ENCODE measurements around the gene CTDSPL.

The CTDSPL gene

GRCh38 chr3:37891227-37891626, 29.5 kb downstream of the CTDSPL start:
- DNase-seq (ENCODE audit: low read depth in 2 of 2): no peak

- DNase-seq (ENCODE audit: low read depth in 2 of 2): no peak
Measured at GRCh38 chr3:37892927-37893600, 31.4 kb downstream of the CTDSPL start.

- no peak for DNase-seq (ENCODE audit: low read depth in 2 of 2)
Measured at GRCh38 chr3:37896827-37897226, 35.1 kb downstream of the CTDSPL start.

GRCh38 chr3:37897763-37898162, 36.1 kb downstream of the CTDSPL start:
- no peak for DNase-seq (ENCODE audit: low read depth in 2 of 2)

GRCh38 chr3:37898424-37898823, 36.7 kb downstream of the CTDSPL start:
- DNase-seq (ENCODE audit: low read depth in 2 of 2): no peak

DNA sequence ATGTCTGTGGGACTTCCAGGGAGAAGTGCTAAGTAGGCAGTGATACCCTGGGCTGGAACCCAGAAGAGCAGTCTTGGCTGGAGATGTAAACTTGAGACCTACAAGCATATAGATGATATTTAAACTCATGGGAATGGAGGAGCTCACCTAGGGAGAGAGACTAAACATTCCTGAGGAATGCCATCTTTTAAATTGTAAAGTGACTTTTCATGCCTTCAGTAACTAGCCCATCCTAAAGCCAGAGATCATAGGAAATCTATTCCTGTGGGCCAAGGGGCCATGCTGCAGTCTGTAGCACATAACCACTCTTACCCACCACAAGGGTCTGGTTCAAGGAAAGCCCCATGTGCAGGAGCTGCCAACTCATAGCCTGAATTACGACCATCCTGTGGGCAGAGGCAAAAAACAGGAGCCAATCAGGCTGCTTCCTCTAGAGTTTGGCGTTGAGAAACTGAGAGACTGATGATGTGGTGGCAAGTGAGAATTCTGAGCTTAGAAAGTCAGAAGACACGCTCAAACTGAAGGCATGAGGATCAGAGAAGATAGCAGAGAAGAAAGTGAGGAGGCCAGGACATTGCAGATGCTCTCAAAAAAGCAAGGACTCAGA, 37.5 kb downstream of the CTDSPL start:
- DNase-seq (ENCODE audit: low read depth in 2 of 2): no peak

GRCh38 chr3:37899711-37900306, 38.1 kb downstream of the CTDSPL start:
- DNase-seq (ENCODE audit: low read depth in 2 of 2): no peak

GRCh38 chr3:37901721-37902120, 40.0 kb downstream of the CTDSPL start:
- DNase-seq (ENCODE audit: low read depth in 2 of 2): no peak

- no peak for DNase-seq (ENCODE audit: low read depth in 2 of 2)
Measured at GRCh38 chr3:37902674-37903073, 41.0 kb downstream of the CTDSPL start.

DNA sequence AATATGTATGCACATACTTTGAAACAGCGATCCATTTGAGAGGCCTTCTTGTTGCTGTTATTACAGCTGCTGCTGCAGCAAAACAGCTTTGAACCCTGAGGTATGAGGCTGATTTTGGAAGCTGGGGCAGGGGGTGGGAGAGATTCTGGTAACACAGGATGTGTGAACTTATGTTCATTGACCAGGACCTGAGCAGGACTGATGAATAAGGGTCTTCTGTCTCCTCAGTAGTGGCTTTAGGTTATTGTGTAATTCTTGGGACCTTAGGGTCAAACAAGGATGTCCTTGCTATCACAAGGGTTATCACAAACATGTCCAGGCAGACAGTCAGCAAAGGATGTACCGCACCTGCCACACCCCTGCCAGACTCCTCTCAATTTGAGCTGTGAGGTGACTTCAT, 41.6 kb downstream of the CTDSPL start:
- no peak for DNase-seq (ENCODE audit: low read depth in 2 of 2)

DNA sequence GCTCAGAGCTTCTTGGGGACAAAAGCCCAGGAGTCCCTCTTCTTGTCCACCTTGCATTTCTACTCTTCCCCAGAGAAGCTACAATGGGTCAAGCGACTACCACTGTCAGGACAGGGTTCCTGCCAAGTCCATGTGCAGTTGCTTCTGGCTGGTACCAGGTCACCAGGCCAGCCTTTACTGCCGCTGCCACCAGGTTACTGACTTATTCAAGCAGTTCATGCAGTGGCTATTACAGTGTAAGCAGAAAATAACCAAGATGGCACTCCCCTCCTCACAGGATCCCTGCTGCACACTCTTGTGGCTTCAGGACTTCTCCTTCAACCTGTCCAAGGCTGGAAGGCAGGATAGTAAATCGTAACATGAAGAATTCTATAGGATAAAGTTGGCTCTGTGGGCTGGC, 42.1 kb downstream of the CTDSPL start:
- DNase-seq (ENCODE audit: low read depth in 2 of 2): no peak

DNA sequence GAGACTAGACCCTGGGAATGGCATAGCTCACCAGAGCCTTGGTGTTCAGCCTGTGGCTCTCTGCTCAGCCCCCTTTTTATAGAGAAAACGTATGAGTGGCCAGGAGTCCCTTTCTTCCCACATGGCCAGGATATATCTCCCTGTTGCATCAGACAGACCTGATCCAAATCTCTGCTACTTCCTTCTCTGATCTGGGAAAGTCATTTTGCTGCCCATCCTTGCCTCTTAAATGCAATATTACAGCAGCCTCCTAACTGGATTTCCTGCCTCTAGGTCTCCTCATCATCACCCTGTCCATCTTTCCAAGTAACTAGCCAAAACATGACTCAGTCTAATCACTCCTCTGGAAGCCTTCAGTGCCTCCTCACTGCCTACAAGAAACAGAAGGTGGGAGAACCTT, 42.9 kb downstream of the CTDSPL start:
- no peak for DNase-seq (ENCODE audit: low read depth in 2 of 2)

DNA sequence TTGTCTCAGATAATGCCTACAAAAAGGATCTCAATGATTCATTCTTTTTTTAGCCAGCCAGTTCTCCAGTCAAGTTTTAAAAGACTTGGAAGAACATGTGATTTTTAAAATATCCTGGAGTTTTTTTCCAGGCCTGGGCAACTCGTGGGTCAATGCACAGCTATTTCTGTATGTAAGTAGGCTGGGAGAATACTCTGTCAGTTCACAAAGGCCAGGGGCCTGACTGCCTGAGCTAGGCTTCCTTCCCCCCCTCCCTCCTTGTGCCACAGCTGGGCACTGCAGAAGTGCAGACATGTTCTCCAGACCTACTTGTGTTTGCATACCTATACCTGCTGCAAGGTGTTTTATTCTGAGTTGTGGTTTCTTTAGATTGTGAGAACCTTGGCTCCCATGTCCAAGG, 43.7 kb downstream of the CTDSPL start:
- DNase-seq (ENCODE audit: low read depth in 2 of 2): no peak

- no peak for DNase-seq (ENCODE audit: low read depth in 2 of 2)
Measured at GRCh38 chr3:37905987-37906674, 44.5 kb downstream of the CTDSPL start.

DNA sequence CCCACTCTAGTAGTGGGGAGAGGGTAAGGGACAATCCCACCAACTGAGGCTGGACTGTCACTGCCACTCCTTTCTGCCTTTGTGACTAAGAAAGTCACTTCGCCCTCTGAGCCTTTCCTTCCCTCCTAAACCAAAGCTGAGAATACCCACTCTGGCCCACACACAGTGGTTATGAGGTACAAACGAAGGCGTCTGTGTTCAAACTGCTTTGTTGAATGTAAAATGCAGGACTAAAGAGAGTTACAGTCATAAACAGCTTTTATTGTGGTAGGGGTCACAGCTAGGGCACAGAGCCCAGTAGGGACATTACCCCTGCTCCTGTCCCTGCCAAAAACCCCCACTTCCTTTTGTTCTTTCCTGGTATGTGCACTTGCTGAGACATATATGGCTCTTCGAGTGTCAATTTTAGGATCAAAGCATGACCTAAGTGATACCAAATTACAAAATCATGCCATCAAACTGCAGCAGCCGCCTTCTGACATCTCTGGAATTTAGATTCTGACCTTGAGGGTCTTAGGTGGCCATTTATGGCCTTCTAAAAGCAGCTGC, 45.1 kb downstream of the CTDSPL start:
- DNase-seq (ENCODE audit: low read depth in 2 of 2): no peak

GRCh38 chr3:37907371-37907770, 45.7 kb downstream of the CTDSPL start:
- no peak for DNase-seq (ENCODE audit: low read depth in 2 of 2)

- no peak for DNase-seq (ENCODE audit: low read depth in 2 of 2)
Measured at GRCh38 chr3:37907906-37908305, 46.2 kb downstream of the CTDSPL start.

DNA sequence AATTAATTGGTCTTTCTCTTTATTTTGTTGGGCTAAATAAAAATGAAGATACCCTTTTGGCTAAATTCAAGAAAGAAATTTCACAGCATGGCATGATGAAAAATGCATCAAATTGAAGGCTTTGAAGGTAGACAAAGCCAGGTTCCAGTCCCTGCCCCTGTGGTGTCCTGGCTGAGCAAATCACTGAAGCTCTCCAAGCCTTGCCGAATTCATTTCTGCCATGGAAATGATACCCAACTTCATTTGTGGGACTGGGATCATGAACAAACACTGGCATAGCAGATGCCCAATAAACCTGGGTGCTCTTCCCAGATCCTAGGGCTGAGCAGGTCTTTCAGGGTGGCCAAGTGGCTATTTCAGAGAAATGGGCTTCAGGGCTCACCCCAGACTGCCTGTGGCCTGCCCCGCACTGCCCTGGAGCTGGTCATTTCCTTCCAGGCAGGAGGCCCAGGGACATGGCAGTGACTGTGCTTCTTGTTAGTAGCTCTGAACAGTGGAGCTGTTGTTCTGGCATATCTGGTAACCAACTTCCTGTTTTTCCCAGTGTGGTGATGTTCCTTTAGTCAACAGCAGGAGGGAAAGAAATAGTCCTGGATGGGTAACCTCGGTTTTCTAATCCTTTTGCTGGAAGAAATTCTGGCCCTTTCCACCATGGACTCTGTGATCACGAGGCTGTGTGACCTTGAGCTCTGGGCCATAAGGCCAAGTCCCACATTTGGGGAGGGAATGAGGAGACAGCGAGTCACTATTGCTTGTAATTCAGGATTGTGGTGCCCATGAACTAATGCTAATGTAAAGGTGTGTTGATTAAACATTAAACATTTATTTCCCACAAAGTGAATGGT, 47.6 kb downstream of the CTDSPL start:
- no peak for DNase-seq (ENCODE audit: low read depth in 2 of 2)

DNA sequence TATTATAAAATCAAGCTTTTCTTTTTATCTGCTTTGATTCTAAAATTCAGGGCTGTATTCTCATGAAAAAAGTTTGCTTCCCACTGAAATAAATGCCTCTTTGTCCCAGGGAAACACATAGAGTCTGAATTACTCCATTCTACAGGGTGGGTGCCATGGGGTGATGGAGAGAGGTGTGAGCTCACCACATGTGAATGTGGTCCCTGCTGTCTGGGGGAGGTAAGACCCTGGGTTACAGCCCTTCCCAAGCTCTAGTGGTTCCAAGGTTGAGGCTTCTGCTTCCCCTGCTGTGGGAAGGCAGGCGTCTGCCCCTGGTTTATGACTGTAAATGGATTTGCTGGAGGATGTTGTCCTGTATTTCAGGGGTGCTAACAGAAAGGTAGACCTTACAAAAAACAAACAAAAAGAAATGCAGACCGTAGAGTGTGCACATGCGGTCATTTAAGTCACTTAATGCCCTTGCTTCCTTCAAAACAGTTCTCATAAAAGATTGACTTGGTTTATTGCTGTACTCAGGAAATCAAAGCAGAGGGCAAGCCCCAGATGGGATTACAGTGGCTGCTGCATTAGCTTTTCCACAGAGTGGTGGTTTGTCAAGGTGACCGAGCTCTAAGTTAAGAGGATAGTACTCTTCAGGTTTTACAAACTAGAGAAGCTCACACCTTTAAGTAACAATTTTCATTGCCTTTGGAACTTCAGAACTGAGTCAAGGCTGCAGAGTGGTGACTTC, 49.2 kb downstream of the CTDSPL start:
- no peak for DNase-seq (ENCODE audit: low read depth in 2 of 2)

- no peak for DNase-seq (ENCODE audit: low read depth in 2 of 2)
Measured at GRCh38 chr3:37912052-37912733, 50.5 kb downstream of the CTDSPL start.

Measured in stimulated activated CD8-positive, alpha-beta memory T cell treated with anti-CD3 and anti-CD28 coated beads, Interleukin-2, amount 100 ng/mL, for 1 hour (primary cell).